Measurements from ENCODE around the gene CELF4.

Gene CELF4

DNA sequence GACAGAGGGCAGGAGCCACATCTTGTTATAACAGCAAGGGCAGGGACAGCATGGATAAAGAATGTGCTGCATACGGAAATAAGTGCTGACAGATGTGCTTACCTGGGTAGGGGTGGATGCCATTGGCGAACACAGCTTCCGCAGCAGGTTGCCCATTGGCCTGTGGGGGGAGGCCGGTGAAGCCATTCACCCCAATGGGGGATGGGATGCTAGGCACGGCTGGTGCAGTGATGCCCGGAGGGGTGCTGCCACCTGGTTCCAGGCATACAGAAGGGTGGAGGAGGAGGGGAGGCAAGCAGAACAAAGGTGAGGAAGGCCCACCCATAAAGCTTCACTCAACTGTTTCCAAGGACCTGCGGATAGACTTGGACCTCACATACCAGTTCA, 294.9 kb downstream of the CELF4 start:
- TF ChIP-seq EZH2phosphoT487 (IDR thresholded peaks at IDR 0.05; ENCODE audit: borderline replicate concordance, low read length) = no peak
- TF ChIP-seq CTCF (IDR thresholded peaks at IDR 0.05; ENCODE audit: low read depth, low read length, poor library complexity, severe bottlenecking) = no peak
- Histone ChIP-seq H3K9me3 (ENCODE audit: control insufficient read depth, insufficient read depth, low read length) (no peaks in the 10 kb centered on the region), H3K27ac (ENCODE audit: low read depth, low read length) (no peak overlapping the region), H3K4me3 (ENCODE audit: low read length) (no peak overlapping the region), H4K20me1 (ENCODE audit: control insufficient read depth, insufficient read depth, low read depth, low read length) (no peaks in the 10 kb centered on the region), H3K79me2 (ENCODE audit: control insufficient read depth, low read length) (no peaks in the 10 kb centered on the region), H3F3A (ENCODE audit: control insufficient read depth, insufficient read depth) (no peaks in the 10 kb centered on the region), H3K27me3 (ENCODE audit: control insufficient read depth, low read length) (no peaks in the 10 kb centered on the region), H3K9me2 (replicated peaks; ENCODE audit: control insufficient read depth, low read length) (no peaks in the 10 kb centered on the region), H3K4me2 (ENCODE audit: low read length) (no peak overlapping the region), H3K36me3 (ENCODE audit: control insufficient read depth, low read length) (no peaks in the 10 kb centered on the region), H3K4me1 (ENCODE audit: control insufficient read depth, low read length) (peaks cover 2% of the 10 kb centered on the region; the same call in 1 of the 2 replicates)

GRCh38 chr18:37270038-37270665, 295.4 kb downstream of the CELF4 start:
- H3K9me3 ChIP-seq (ENCODE audit: control insufficient read depth, insufficient read depth, low read length) = no peaks in the 10 kb centered on the region
- no peaks in the 10 kb centered on the region for H3F3A ChIP-seq (ENCODE audit: control insufficient read depth, insufficient read depth)
- H3K9me2 ChIP-seq (replicated peaks; ENCODE audit: control insufficient read depth, low read length) = no peaks in the 10 kb centered on the region
- no peak overlapping the region for H3K4me3 ChIP-seq (ENCODE audit: low read length)
- H3K27ac ChIP-seq (ENCODE audit: low read depth, low read length) = no peak overlapping the region
- H3K36me3 ChIP-seq (ENCODE audit: control insufficient read depth, low read length) = no peaks in the 10 kb centered on the region
- H3K27me3 ChIP-seq (ENCODE audit: control insufficient read depth, low read length) = no peaks in the 10 kb centered on the region
- TF ChIP-seq EZH2phosphoT487 (IDR thresholded peaks at IDR 0.05; ENCODE audit: borderline replicate concordance, low read length) (no peak), CTCF (IDR thresholded peaks at IDR 0.05; ENCODE audit: low read depth, low read length, poor library complexity, severe bottlenecking) (no peak)
- H3K4me2 ChIP-seq (ENCODE audit: low read length) = no peak overlapping the region
- no peaks in the 10 kb centered on the region for H4K20me1 ChIP-seq (ENCODE audit: control insufficient read depth, insufficient read depth, low read depth, low read length)
- peaks cover 2% of the 10 kb centered on the region; the same call in 1 of the 2 replicates for H3K4me1 ChIP-seq (ENCODE audit: control insufficient read depth, low read length)
- H3K79me2 ChIP-seq (ENCODE audit: control insufficient read depth, low read length) = no peaks in the 10 kb centered on the region

DNA sequence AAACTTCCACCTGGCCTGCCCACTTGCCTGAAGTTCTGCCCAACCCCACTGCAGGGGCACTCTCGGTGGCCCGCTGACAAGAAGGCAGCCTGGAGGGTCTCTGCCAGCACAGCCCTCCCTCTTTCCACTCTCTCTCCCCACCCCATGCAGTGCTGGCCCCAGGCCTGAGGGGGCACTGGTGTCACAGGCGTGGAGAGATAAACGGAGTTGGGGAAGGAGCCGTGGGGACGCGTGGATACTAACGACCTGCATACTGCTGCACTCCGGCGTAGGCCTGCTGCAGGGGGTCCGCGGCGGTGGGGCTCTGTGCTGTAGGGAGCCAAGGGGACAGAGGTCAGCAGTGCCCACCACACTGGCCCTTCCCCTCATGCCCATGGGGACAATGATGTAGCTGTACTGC, 299.3 kb downstream of the CELF4 start:
- Histone ChIP-seq H3K4me3 (ENCODE audit: low read length) (no peak overlapping the region), H3K9me2 (replicated peaks; ENCODE audit: control insufficient read depth, low read length) (no peaks in the 10 kb centered on the region), H3F3A (ENCODE audit: control insufficient read depth, insufficient read depth) (no peaks in the 10 kb centered on the region), H4K20me1 (ENCODE audit: control insufficient read depth, insufficient read depth, low read depth, low read length) (no peaks in the 10 kb centered on the region), H3K79me2 (ENCODE audit: control insufficient read depth, low read length) (no peaks in the 10 kb centered on the region), H3K4me2 (ENCODE audit: low read length) (no peak overlapping the region), H3K27me3 (ENCODE audit: control insufficient read depth, low read length) (no peaks in the 10 kb centered on the region), H3K27ac (ENCODE audit: low read depth, low read length) (no peak overlapping the region), H3K9me3 (ENCODE audit: control insufficient read depth, insufficient read depth, low read length) (no peaks in the 10 kb centered on the region), H3K4me1 (ENCODE audit: control insufficient read depth, low read length) (peaks cover 2% of the 10 kb centered on the region; the same call in 1 of the 2 replicates), H3K36me3 (ENCODE audit: control insufficient read depth, low read length) (no peaks in the 10 kb centered on the region)
- TF ChIP-seq EZH2phosphoT487 (IDR thresholded peaks at IDR 0.05; ENCODE audit: borderline replicate concordance, low read length) = no peak
- peak; percentile 45 for TF ChIP-seq CTCF (IDR thresholded peaks at IDR 0.05; ENCODE audit: low read depth, low read length, poor library complexity, severe bottlenecking)
